HEK293 (cell line): ENCODE results near the gene STAMBP.

Source experiments
- BCL11B ChIP-seq: fragments of 450-650 bp; formaldehyde crosslinking; IDR thresholded peaks from 2 replicates; pipeline ENCODE4 v1.5.1; 2016; ENCODE audit warnings: low read depth, missing biosample characterization, missing genetic modification characterization
- GLIS2 ChIP-seq: fragments of 450-650 bp; formaldehyde crosslinking; IDR thresholded peaks from 2 replicates; pipeline ENCODE4 v1.5.1; 2016; ENCODE audit warnings: missing biosample characterization, missing genetic modification characterization
- KLF1 ChIP-seq: fragments of 450-650 bp; formaldehyde crosslinking; IDR thresholded peaks from 2 replicates; pipeline ENCODE4 v1.5.1; 2016; ENCODE audit warnings: missing biosample characterization, missing genetic modification characterization
- SETDB1 ChIP-seq: IDR thresholded peaks from one replicate; pipeline ENCODE4 v1.6.1; 2017; ENCODE audit warnings: mild to moderate bottlenecking, low read length, moderate library complexity, mixed read lengths; ENCODE audit not compliant: insufficient read length
- SP3 ChIP-seq: fragments of 450-650 bp; formaldehyde crosslinking; IDR thresholded peaks from 2 replicates; pipeline ENCODE4 v1.5.1; 2016; ENCODE audit warnings: missing biosample characterization, missing genetic modification characterization
- TCF7L2 ChIP-seq: IDR thresholded peaks from 2 replicates; pipeline ENCODE4 v1.6.1; 2011; ENCODE audit warnings: low read depth, mild to moderate bottlenecking, inconsistent platforms, low read length, moderate library complexity, borderline replicate concordance
- ZBTB20 ChIP-seq: fragments of 450-650 bp; formaldehyde crosslinking; IDR thresholded peaks from 2 replicates; pipeline ENCODE4 v1.5.1; 2016; ENCODE audit warnings: missing biosample characterization, missing genetic modification characterization
- ZBTB21 ChIP-seq: fragments of 450-650 bp; formaldehyde crosslinking; IDR thresholded peaks from 2 replicates; pipeline ENCODE4 v1.5.1; 2017; ENCODE audit warnings: missing biosample characterization, missing genetic modification characterization
- ZFHX2 ChIP-seq: fragments of 450-650 bp; formaldehyde crosslinking; conservative IDR thresholded peaks from 2 replicates; pipeline ENCODE4 v1.5.1; 2016; ENCODE audit warnings: missing biosample characterization, missing genetic modification characterization
- ZFP37 ChIP-seq: fragments of 450-650 bp; formaldehyde crosslinking; IDR thresholded peaks from 2 replicates; pipeline ENCODE4 v1.5.1; 2016; ENCODE audit warnings: missing biosample characterization, missing genetic modification characterization
- ZNF140 ChIP-seq: fragments of 450-650 bp; formaldehyde crosslinking; IDR thresholded peaks from 2 replicates; pipeline ENCODE4 v1.5.1; 2016; ENCODE audit warnings: missing biosample characterization, missing genetic modification characterization
- ZNF214 ChIP-seq: fragments of 450-650 bp; formaldehyde crosslinking; IDR thresholded peaks from 2 replicates; pipeline ENCODE4 v1.5.1; 2017; ENCODE audit warnings: missing biosample characterization, mild to moderate bottlenecking, missing genetic modification characterization, borderline replicate concordance
- ZNF23 ChIP-seq: fragments of 450-650 bp; formaldehyde crosslinking; IDR thresholded peaks from 2 replicates; pipeline ENCODE4 v1.5.1; 2016; ENCODE audit warnings: missing biosample characterization, missing genetic modification characterization, borderline replicate concordance
- ZNF274 ChIP-seq, 2 experiments: fragments of 200-500 bp in 1 of 2; fragments of 450-650 bp in 1 of 2; sonication (Bioruptor generic) in 1 of 2; formaldehyde crosslinking in 1 of 2; IDR thresholded peaks; 2 replicates each; pipeline versions ENCODE4 v1.5.1 to v1.6.1; 2014 to 2016; ENCODE audit warnings: borderline replicate concordance in 1 of 2, inconsistent platforms in 1 of 2, low read length in 1 of 2, missing biosample characterization in 1 of 2, missing genetic modification characterization in 1 of 2
- ZNF404 ChIP-seq: fragments of 450-650 bp; formaldehyde crosslinking; IDR thresholded peaks from 2 replicates; pipeline ENCODE4 v1.5.1; 2017; ENCODE audit warnings: missing biosample characterization, missing genetic modification characterization
- ZNF48 ChIP-seq: fragments of 450-650 bp; formaldehyde crosslinking; IDR thresholded peaks from 2 replicates; pipeline ENCODE4 v1.5.1; 2016; ENCODE audit warnings: missing biosample characterization, missing genetic modification characterization
- ZNF558 ChIP-seq: fragments of 450-650 bp; formaldehyde crosslinking; IDR thresholded peaks from 2 replicates; pipeline ENCODE4 v1.5.1; 2016; ENCODE audit warnings: missing biosample characterization, missing genetic modification characterization
- ZNF560 ChIP-seq: fragments of 450-650 bp; formaldehyde crosslinking; IDR thresholded peaks from 2 replicates; pipeline ENCODE4 v1.5.1; 2017; ENCODE audit warnings: missing biosample characterization, missing genetic modification characterization, borderline replicate concordance
- ZNF585B ChIP-seq: fragments of 450-650 bp; formaldehyde crosslinking; IDR thresholded peaks from 2 replicates; pipeline ENCODE4 v1.5.1; 2016; ENCODE audit warnings: missing biosample characterization, missing genetic modification characterization
- ZNF660 ChIP-seq: fragments of 450-650 bp; IDR thresholded peaks from 2 replicates; pipeline ENCODE4 v1.5.1; 2018; ENCODE audit warnings: missing biosample characterization, mild to moderate bottlenecking, missing genetic modification characterization
- ZNF664 ChIP-seq: fragments of 450-650 bp; formaldehyde crosslinking; IDR thresholded peaks from 2 replicates; pipeline ENCODE4 v1.5.1; 2016; ENCODE audit warnings: missing biosample characterization, missing genetic modification characterization
- ZNF791 ChIP-seq: fragments of 450-650 bp; formaldehyde crosslinking; IDR thresholded peaks from 2 replicates; pipeline ENCODE4 v1.5.1; 2016; ENCODE audit warnings: missing biosample characterization, missing genetic modification characterization
- ZNF830 ChIP-seq: fragments of 450-650 bp; IDR thresholded peaks from 2 replicates; pipeline ENCODE4 v1.5.0; 2018; ENCODE audit warnings: missing biosample characterization, missing genetic modification characterization, low read depth, mild to moderate bottlenecking, moderate library complexity
- ZSCAN30 ChIP-seq: fragments of 450-650 bp; IDR thresholded peaks from 2 replicates; pipeline ENCODE4 v1.5.1; 2018; ENCODE audit warnings: missing biosample characterization, mild to moderate bottlenecking, missing genetic modification characterization, moderate library complexity
- TF ChIP-seq, protein P1 (sequence below): fragments of 450-650 bp; formaldehyde crosslinking; IDR thresholded peaks from 2 replicates; pipeline ENCODE4 v1.5.1; 2016; ENCODE audit warnings: missing biosample characterization, missing genetic modification characterization
- TF ChIP-seq, protein P2 (sequence below): fragments of 450-650 bp; formaldehyde crosslinking; IDR thresholded peaks from 2 replicates; pipeline ENCODE4 v1.5.1; 2017; ENCODE audit warnings: missing biosample characterization, missing genetic modification characterization
- TF ChIP-seq, protein P3 (sequence below): fragments of 450-650 bp; formaldehyde crosslinking; IDR thresholded peaks from 2 replicates; pipeline ENCODE4 v1.5.1; 2016; ENCODE audit warnings: missing biosample characterization, missing genetic modification characterization
- TF ChIP-seq, protein P4 (sequence below): fragments of 450-650 bp; formaldehyde crosslinking; IDR thresholded peaks from 2 replicates; pipeline ENCODE4 v1.5.1; 2016; ENCODE audit warnings: missing biosample characterization, missing genetic modification characterization, low read depth

Gene STAMBP

DNA sequence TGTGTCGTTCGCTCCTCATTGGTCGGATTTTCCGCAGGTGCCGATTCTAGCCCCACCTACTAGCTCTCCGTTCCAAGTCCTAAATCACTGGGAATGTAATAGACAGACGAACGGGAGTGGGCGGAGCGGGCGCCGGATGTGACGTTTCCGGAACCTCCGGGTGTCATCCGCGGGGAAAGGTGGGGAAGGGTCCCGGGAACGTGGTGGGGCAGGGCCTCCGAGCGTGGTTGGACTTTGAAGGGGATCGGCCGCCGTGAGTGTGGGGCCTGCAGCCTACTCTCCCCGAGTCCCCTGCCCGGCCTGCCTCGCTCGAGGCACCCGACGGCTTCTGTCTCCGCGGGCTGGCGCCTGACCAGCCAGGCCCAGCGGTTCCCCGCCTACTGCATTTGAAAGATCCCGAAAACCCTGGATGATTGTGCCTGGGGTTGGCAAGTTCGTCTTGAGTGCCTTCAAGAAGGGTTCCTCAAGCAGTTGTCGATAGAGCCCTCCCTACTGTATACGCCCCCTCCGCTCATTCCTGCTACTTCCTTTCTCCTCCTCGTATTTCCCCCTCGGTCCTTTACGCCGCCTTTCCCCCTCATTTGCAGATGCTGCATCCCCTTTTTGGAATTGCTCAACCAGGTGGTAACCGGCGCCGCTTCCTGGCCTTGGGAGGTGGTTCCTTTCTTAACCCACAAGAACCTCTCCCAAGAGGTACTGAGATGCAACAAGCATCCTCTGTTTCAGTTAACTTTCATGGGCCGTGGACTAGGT is at the start of gene STAMBP (continued):
- TF ChIP-seq, protein P1, sequence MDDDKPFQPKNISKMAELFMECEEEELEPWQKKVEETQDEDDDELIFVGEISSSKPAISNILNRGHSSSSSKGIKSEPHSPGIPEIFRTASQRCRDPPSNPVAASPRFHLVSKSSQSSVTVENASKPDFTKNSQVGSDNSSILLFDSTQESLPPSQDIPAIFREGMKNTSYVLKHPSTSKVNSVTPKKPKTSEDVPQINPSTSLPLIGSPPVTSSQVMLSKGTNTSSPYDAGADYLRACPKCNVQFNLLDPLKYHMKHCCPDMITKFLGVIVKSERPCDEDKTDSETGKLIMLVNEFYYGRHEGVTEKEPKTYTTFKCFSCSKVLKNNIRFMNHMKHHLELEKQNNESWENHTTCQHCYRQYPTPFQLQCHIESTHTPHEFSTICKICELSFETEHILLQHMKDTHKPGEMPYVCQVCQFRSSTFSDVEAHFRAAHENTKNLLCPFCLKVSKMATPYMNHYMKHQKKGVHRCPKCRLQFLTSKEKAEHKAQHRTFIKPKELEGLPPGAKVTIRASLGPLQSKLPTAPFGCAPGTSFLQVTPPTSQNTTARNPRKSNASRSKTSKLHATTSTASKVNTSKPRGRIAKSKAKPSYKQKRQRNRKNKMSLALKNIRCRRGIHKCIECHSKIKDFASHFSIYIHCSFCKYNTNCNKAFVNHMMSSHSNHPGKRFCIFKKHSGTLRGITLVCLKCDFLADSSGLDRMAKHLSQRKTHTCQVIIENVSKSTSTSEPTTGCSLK: no peak
- no peak for TF ChIP-seq ZNF791 (tag by site-specific recombination)
- no peak for TF ChIP-seq ZNF830 (tag by site-specific recombination)
- peak; percentile 97 for TF ChIP-seq ZBTB20 (tag by site-specific recombination)
- no peak for TF ChIP-seq ZNF214 (tag by site-specific recombination)
- TF ChIP-seq ZSCAN30: no peak
- no peak for TF ChIP-seq SETDB1
- TF ChIP-seq ZNF404: no peak
- TF ChIP-seq ZFP37: 0 out of 2 replicates have a peak, but pooled peaks have one; percentile 39
- no peak for TF ChIP-seq ZNF274 (IDR thresholded peaks at IDR 0.05; ENCODE audit: low read length)
- no peak for TF ChIP-seq ZNF274 (tag by site-specific recombination; IDR thresholded peaks at IDR 0.05; ENCODE audit: borderline replicate concordance)
- TF ChIP-seq, protein P2, sequence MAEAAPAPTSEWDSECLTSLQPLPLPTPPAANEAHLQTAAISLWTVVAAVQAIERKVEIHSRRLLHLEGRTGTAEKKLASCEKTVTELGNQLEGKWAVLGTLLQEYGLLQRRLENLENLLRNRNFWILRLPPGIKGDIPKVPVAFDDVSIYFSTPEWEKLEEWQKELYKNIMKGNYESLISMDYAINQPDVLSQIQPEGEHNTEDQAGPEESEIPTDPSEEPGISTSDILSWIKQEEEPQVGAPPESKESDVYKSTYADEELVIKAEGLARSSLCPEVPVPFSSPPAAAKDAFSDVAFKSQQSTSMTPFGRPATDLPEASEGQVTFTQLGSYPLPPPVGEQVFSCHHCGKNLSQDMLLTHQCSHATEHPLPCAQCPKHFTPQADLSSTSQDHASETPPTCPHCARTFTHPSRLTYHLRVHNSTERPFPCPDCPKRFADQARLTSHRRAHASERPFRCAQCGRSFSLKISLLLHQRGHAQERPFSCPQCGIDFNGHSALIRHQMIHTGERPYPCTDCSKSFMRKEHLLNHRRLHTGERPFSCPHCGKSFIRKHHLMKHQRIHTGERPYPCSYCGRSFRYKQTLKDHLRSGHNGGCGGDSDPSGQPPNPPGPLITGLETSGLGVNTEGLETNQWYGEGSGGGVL (tag by site-specific recombination): peak; percentile 77
- TF ChIP-seq ZBTB21 (tag by site-specific recombination): no peak
- TF ChIP-seq KLF1 (tag by site-specific recombination): no peak
- peak; percentile 58 for TF ChIP-seq ZFHX2 (tag by site-specific recombination)
- no peak for TF ChIP-seq BCL11B
- no peak for TF ChIP-seq ZNF23 (tag by site-specific recombination)
- no peak for TF ChIP-seq TCF7L2
- TF ChIP-seq ZNF48 (tag by site-specific recombination): no peak
- no peak for TF ChIP-seq ZNF140 (tag by site-specific recombination)
- TF ChIP-seq ZNF585B: no peak
- no peak; the same call in 1 of the 2 replicates for TF ChIP-seq ZNF660
- no peak for TF ChIP-seq GLIS2 (tag by site-specific recombination)
- TF ChIP-seq, protein P3, sequence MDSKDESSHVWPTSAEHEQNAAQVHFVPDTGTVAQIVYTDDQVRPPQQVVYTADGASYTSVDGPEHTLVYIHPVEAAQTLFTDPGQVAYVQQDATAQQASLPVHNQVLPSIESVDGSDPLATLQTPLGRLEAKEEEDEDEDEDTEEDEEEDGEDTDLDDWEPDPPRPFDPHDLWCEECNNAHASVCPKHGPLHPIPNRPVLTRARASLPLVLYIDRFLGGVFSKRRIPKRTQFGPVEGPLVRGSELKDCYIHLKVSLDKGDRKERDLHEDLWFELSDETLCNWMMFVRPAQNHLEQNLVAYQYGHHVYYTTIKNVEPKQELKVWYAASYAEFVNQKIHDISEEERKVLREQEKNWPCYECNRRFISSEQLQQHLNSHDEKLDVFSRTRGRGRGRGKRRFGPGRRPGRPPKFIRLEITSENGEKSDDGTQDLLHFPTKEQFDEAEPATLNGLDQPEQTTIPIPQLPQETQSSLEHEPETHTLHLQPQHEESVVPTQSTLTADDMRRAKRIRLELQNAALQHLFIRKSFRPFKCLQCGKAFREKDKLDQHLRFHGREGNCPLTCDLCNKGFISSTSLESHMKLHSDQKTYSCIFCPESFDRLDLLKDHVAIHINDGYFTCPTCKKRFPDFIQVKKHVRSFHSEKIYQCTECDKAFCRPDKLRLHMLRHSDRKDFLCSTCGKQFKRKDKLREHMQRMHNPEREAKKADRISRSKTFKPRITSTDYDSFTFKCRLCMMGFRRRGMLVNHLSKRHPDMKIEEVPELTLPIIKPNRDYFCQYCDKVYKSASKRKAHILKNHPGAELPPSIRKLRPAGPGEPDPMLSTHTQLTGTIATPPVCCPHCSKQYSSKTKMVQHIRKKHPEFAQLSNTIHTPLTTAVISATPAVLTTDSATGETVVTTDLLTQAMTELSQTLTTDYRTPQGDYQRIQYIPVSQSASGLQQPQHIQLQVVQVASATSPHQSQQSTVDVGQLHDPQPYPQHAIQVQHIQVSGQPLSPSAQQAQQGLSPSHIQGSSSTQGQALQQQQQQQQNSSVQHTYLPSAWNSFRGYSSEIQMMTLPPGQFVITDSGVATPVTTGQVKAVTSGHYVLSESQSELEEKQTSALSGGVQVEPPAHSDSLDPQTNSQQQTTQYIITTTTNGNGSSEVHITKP: peak; percentile 90
- TF ChIP-seq ZNF560 (tag by site-specific recombination): no peak
- peak; percentile 86 for TF ChIP-seq SP3 (tag by site-specific recombination)
- TF ChIP-seq ZNF664 (tag by site-specific recombination): no peak
- no peak for TF ChIP-seq ZNF558 (tag by site-specific recombination)
- TF ChIP-seq, protein P4, sequence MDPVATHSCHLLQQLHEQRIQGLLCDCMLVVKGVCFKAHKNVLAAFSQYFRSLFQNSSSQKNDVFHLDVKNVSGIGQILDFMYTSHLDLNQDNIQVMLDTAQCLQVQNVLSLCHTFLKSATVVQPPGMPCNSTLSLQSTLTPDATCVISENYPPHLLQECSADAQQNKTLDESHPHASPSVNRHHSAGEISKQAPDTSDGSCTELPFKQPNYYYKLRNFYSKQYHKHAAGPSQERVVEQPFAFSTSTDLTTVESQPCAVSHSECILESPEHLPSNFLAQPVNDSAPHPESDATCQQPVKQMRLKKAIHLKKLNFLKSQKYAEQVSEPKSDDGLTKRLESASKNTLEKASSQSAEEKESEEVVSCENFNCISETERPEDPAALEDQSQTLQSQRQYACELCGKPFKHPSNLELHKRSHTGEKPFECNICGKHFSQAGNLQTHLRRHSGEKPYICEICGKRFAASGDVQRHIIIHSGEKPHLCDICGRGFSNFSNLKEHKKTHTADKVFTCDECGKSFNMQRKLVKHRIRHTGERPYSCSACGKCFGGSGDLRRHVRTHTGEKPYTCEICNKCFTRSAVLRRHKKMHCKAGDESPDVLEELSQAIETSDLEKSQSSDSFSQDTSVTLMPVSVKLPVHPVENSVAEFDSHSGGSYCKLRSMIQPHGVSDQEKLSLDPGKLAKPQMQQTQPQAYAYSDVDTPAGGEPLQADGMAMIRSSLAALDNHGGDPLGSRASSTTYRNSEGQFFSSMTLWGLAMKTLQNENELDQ: no peak
